Endothelial cell of hepatic sinusoid (primary cell): Measurements from ENCODE around the gene ARHGAP10.

ENCODE experiments used
- in situ Hi-C: cut with HindIII; loops from 2 replicates; pipeline ENCODE4 v1.10.0; 2017; ENCODE audit warnings: low sequenced_read_pairs

The ARHGAP10 gene

DNA sequence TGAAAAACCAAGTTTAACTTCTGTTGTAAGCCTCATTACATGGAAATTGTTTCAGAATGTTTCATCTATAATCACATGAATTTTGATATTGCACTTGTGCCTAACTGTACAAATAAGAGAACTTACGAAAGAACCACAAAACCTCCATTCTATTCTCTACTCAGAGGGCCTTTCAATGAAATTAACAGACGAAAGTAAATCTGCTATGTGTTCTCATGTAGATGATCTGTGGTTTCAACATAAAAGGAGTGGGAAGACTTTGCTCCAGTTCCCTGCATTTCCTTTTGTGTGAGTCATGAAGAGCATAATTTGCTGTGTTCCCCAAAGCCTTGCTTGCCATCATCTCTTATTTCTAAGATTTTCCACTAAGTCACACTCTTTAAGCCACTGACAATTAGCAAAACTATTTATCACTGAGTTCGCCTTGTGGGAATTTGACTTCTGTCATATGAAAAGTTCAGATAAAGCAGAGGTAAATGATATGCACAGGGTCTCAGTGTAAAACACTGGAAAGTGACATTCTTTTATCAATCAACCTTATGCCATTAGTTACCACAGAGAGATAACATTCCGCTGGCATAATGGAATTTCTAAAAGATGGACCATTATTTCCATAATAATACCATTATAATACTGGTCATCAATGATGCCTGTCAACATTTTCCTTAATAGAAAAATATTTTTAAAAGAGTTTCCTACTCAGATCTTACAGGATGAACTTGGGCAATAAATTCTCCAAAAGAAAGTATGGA, 380.5 kb downstream of the ARHGAP10 start:
- in situ Hi-C loops, result no loop called here

DNA sequence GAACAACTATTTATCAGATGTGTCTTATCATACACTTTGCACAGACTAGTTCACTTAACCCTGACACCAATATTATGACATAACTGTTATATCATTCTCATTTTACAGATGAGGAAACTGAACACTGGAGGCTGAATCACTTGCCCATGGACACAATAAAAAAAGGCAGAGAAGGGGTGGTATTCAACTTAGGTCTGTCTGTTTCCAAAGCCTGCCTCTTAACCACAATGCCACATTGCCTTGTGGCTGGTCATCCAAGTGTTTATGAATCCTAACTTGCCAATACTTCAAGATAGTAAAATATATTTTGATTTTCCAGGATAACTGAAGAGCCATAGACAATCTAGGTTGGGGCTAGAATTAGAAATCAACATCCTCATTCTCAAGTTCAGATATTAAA, 382.5 kb downstream of the ARHGAP10 start:
- in situ Hi-C loops, result no loop called here

DNA sequence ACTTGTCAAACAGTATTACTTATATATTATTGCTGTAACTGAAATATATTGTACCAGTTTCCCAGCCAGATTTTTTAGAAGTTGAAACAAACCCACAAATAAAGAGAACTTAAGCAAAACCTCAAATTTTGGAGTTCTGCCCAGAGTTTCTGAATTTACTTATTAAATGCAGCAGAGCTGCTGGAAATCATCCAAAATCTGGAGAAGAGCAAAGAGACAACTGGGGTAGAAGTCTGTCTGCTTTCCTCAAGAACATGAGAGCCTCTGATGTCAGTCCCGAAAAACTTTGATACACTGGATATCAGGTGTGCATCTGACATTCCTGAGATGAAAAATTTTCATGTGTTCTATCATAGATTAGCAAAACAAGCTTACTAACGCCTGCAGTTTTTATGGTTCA, 384.4 kb downstream of the ARHGAP10 start:
- in situ Hi-C loops, result no loop called here

DNA sequence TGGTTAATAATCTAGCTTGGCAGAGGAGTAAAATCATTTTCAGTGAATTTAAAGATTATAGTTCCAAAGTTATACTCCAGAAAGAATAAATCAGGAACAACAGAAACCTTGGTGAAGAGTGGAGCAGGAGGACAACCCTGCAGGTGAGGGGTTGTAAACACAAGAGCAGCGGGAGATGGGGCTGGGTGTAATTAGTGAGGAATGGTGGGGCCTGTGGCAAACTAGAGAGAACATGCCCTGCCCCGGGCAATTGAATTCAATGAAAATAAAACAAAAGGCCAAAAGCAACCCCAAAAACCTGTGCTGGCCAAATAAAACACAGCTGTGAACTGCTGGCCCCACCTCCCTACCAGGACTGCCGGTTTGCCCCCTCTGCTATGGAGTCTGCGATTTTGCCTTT, 385.1 kb downstream of the ARHGAP10 start:
- in situ Hi-C loops, result no loop called here

DNA sequence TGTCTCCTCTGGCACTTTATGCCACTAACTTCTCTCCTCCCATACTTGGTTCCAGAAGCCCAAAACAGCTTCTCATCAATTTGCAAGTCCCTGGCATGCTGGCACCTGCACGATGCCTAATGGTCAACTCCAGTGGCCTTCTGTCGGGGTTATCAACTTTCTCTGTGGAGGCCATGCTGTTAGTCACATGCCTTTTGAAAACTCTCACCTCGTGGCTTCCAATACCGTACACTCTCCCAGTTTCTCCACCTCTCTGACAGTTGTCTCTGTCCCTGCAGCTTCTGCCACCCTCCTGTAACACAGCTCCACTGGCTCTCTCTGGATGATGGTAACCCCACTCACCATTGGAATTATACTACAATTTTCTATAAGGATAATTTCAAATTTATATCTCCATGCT, 386.3 kb downstream of the ARHGAP10 start:
- in situ Hi-C loops, result no loop called here

DNA sequence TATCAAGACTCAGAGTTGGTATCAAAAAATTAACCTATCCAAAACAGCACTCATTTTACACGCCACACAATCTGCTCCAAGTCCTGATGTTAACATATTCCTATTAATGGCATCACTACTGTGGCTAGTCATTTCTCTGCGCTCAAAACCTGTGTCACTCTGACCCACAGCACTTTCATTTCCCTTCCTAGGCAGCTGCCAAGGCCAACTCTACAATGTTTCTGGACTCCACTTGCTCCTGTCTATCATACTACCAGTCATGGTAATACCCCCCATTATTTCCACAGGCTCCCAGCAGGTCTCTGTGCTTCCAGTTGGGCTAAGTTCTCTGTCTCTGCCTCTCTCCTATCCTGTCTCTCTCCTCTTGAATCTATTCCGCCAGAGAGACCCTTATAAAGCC, 386.7 kb downstream of the ARHGAP10 start:
- in situ Hi-C loops, result no loop called here

DNA sequence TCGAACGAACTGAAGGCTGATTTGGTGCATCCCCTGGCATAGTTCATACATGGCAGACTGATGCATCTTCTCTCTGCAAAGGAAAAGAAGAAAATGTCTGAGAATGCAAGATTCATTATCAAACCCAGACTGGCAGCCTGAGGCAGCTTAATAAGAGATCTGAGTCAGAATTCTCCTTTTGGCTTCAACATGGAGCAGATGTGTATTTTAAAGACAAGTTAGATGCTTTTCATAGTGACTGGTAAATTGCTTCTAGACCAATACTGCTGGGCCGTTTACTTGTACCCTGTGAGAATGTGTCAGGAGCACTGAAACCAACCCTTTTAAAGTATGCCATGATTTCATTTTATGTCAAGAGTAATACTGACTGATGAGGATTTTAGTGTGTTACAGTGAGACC, 388.3 kb downstream of the ARHGAP10 start:
- in situ Hi-C loops, result no loop called here
